AG09319 (cell line): ENCODE measurements around the gene ADCY5.
A peak's percentile ranks its signal among the peaks of the same experiment; 100 is the strongest.

Source experiments
- DNase-seq: peaks from one replicate; pipeline ENCODE4 v3.0.0-alpha.2; 2010; ENCODE audit warnings: low read depth; ENCODE audit errors: extremely low read depth
- CTCF ChIP-seq: IDR thresholded peaks from 2 replicates; pipeline ENCODE4 v1.5.1; 2011; ENCODE audit warnings: low read depth, mild to moderate bottlenecking, inconsistent platforms, low read length, moderate library complexity

The ADCY5 gene

DNA sequence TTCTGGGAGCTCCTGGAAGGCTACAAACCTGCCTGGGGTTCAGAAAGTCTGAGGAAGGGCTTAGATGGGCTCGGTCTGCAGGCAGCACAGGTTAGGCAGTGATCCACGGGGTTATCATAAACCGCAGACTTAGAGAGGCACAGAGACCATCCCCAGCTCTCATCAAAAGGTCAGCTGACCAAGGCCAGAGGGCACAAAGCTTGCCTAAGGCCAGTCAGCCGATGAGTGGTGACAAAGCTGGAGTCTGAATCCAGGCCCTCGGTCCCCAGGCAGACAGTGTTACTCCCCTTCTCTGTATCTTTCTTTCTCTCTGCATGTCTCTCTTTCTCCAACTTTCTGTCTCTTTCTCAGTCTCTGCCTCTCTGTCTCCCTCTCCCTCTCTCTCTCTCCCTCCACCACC, 56.5 kb downstream of the ADCY5 start:
- no peak for TF ChIP-seq CTCF
- no peak for DNase-seq

- DNase-seq, result peak; percentile 4
Observed at GRCh38 chr3:123390865-123391600, 57.9 kb downstream of the ADCY5 start.

DNA sequence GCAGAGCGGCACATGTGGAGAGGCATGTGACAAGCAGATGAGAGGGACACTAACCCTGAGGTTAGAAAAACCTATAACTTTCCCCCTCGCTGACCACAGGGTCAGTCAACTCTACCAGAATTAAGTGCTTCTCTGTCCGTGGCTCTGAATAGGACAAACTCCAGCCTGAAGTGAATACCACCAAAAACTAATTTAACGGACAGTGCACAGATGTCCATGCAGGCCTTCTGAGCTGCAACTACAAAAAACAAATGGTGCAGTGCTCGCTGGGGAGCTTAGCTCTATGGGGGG, 59.3 kb downstream of the ADCY5 start:
- TF ChIP-seq CTCF, result no peak
- no peak for DNase-seq

More at GRCh38 chr3:123390865-123391600, 57.9 kb downstream of the ADCY5 start:
- no peak for TF ChIP-seq CTCF

GRCh38 chr3:123388811-123389627, 59.9 kb downstream of the ADCY5 start:
- no peak for DNase-seq
- TF ChIP-seq CTCF, result no peak

DNA sequence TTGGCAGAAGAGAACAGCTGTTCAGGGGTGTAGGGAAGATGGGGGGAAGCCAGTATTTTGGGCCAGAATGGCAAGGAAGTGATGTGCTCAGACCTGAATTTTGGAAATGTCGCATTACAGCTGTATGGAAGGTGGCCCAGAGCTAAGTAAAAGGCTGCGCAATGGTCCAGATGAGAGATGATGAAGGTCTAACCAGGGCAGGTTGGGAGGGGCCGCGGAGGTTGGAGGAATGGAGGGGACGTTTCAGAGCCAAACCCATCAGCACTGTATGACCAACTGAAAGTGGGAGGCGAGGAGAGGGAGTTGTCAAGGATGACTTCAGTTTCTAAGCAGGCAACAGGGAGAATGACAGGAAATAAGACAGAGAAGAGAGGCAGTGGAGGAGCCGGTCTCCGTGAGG, 60.8 kb downstream of the ADCY5 start:
- no peak for DNase-seq
- TF ChIP-seq CTCF, result no peak

DNA sequence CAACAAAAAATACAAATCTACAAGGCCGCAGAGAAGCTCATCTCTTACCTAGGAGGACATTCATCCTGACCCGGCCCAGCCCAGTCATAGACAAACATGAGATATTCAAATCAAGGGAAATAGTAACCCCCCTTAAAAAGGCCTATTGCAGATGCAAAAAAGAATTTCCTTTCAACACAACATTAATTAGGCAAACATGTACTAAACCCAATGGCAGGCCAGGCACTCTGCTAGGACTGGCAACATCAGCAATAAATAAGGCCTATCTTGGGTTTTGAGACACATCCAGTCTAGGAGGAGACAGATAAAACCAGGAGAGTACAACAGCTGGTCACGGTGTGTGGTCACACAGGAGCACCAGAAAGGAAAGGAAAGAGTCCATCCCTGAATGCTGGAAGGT, 61.4 kb downstream of the ADCY5 start:
- DNase-seq, result no peak
- TF ChIP-seq CTCF, result no peak

DNA sequence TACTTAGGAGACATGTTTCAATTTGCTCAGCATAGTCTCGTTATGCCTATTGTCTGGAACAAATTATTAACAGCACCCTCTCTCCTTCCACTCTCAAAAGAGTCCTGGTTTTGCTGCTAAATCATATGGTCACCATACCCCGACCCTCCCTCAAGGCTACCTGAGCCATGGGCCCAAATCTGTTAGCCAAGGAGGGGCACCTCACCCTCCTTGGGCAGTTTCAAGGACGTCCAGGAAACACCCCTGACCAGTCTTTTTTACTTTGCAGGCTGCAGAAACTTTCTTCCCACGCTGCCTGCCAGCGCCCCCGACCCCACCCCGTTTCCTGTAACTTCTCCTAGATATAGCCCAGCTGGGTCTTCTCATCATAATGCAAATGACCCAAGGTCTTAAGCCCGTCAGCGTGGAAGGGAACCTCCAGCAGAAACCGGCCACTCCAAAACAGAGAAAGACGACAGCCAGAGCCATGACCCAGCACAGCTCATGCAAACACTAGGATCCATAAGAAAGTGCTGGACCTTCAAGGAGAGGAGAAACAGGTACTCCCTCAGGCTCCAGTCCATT, 62.3 kb downstream of the ADCY5 start:
- DNase-seq, result no peak
- no peak for TF ChIP-seq CTCF
